H1 (cell line): ENCODE measurements around the gene FAM149A. TPM values are rescaled to one million over a fixed set of nuclear protein-coding genes. Genes with fewer than 3 reads are reported as not detected.

ENCODE experiments used
- CTCF ChIA-PET: fragments of 300-600 bp; sonication (Branson Sonifier 250); formaldehyde crosslinking; loops from one replicate; lab custom pipeline; 2021; ENCODE audit not compliant: partially characterized antibody; lab: Charles Lee
- POLR2A ChIA-PET: fragments of 300-600 bp; sonication (Branson Sonifier 250); formaldehyde crosslinking; loops from one replicate; lab custom pipeline; 2021; ENCODE audit warnings: inconsistent platforms; ENCODE audit not compliant: partially characterized antibody; lab: Charles Lee
- DNase-seq, 2 experiments: peaks; one replicate each; pipeline versions ENCODE4 v3.0.0 to v3.0.0-alpha.2; 2010 to 2022; ENCODE audit warnings: low spot score in 2 of 2, low read depth in 1 of 2, mixed read lengths in 1 of 2
- FAIRE-seq: peaks from 2 replicates; lab custom pipeline; 2011; peaks lifted over from hg19 to GRCh38; lab: Jason Lieb, UNC
- H2AFZ ChIP-seq: 2 replicates; pipeline ENCODE4 v1.8.1; 2012; ENCODE audit warnings: low read length, inconsistent platforms
- H2AK5ac ChIP-seq: 2 replicates; pipeline ENCODE4 v1.6.1; 2013; ENCODE audit warnings: low read depth, low read length
- H2BK120ac ChIP-seq: replicated peaks from 2 replicates; pipeline ENCODE3; 2013; ENCODE audit warnings: low read depth, low read length, inconsistent platforms
- H2BK12ac ChIP-seq: 2 replicates; pipeline ENCODE4 v1.6.1; 2013; ENCODE audit warnings: low read depth, low read length
- H2BK15ac ChIP-seq: 2 replicates; pipeline ENCODE4 v1.6.1; 2013; ENCODE audit warnings: low read length
- H2BK20ac ChIP-seq: 2 replicates; pipeline ENCODE4 v1.6.1; 2013; ENCODE audit warnings: low read length
- H2BK5ac ChIP-seq: 2 replicates; pipeline ENCODE4 v1.6.1; 2013; ENCODE audit warnings: low read depth, low read length
- H3K14ac ChIP-seq: 2 replicates; pipeline ENCODE4 v1.6.1; 2013; ENCODE audit warnings: inconsistent platforms; ENCODE audit not compliant: insufficient read length
- H3K18ac ChIP-seq: 2 replicates; pipeline ENCODE4 v1.6.1; 2013; ENCODE audit warnings: low read length; ENCODE audit errors: extremely low read depth
- H3K23ac ChIP-seq: 2 replicates; pipeline ENCODE4 v1.6.1; 2013; ENCODE audit warnings: inconsistent platforms; ENCODE audit not compliant: insufficient read length
- H3K23me2 ChIP-seq: 2 replicates; pipeline ENCODE4 v1.6.1; 2013; ENCODE audit warnings: low read depth, low read length
- H3K27ac ChIP-seq: 2 replicates; pipeline ENCODE4 v1.6.1; 2011; ENCODE audit warnings: low read depth, low read length, inconsistent platforms
- H3K27me3 ChIP-seq, 4 experiments: replicated peaks in 1 of 4; 1 replicate in 1 of 4; 2 replicates in 3 of 4; pipeline versions ENCODE4 v1.6.1 to v1.8.1; 2011 to 2013; ENCODE audit warnings: low read length in 3 of 4, mild to moderate bottlenecking in 3 of 4, inconsistent platforms in 2 of 4, mixed read lengths in 2 of 4, moderate library complexity in 1 of 4; ENCODE audit not compliant: control insufficient read depth in 3 of 4, insufficient read depth in 3 of 4; ENCODE audit errors: extremely low read depth in 1 of 4
- H3K36me3 ChIP-seq, 4 experiments: 2 replicates each; pipeline versions ENCODE4 v1.6.1 to v1.8.1; 2011 to 2013; ENCODE audit warnings: mild to moderate bottlenecking in 4 of 4, low read length in 3 of 4, moderate library complexity in 2 of 4, control low read depth in 1 of 4, inconsistent platforms in 1 of 4; ENCODE audit not compliant: insufficient read depth in 4 of 4, control insufficient read depth in 2 of 4
- H3K4ac ChIP-seq: replicated peaks from 2 replicates; pipeline ENCODE3; 2013; ENCODE audit warnings: low read length, low read depth, mixed read lengths, inconsistent platforms; ENCODE audit not compliant: insufficient read length
- H3K4me1 ChIP-seq, 4 experiments: replicated peaks in 1 of 4; 1 replicate in 1 of 4; 2 replicates in 3 of 4; pipeline versions ENCODE4 v1.6.1 to v1.8.1; 2011 to 2013; ENCODE audit warnings: low read length in 3 of 4, inconsistent platforms in 2 of 4, mixed read lengths in 1 of 4; ENCODE audit not compliant: insufficient read depth in 4 of 4, control insufficient read depth in 3 of 4
- H3K4me2 ChIP-seq, 2 experiments: 2 replicates each; pipeline versions ENCODE4 v1.6.1 to v1.8.1; 2011 to 2013; ENCODE audit warnings: low read depth in 2 of 2, low read length in 2 of 2, control low read depth in 1 of 2, inconsistent platforms in 1 of 2, mild to moderate bottlenecking in 1 of 2; ENCODE audit not compliant: insufficient read depth in 1 of 2
- H3K4me3 ChIP-seq, 4 experiments: fragments of 200-600, 300-600 bp in 1 of 4; sonication (generic), shearing (Covaris generic), sonication (Bioruptor Twin) in 1 of 4; 2 replicates each; pipeline versions ENCODE4 v1.5.1 to v1.8.1; 2011 to 2016; ENCODE audit warnings: low read length in 4 of 4, low read depth in 3 of 4, control low read depth in 2 of 4, inconsistent platforms in 2 of 4, mild to moderate bottlenecking in 2 of 4, mixed read lengths in 1 of 4, moderate library complexity in 1 of 4; ENCODE audit not compliant: insufficient read depth in 2 of 4; ENCODE audit errors: extremely low read depth in 1 of 4
- H3K56ac ChIP-seq: replicated peaks from 2 replicates; pipeline ENCODE3; 2013; ENCODE audit warnings: low read depth, mild to moderate bottlenecking, mixed read lengths, low read length, inconsistent platforms; ENCODE audit not compliant: insufficient read length
- H3K79me1 ChIP-seq: 2 replicates; pipeline ENCODE4 v1.6.1; 2013; ENCODE audit warnings: low read depth, low read length, control low read depth
- H3K79me2 ChIP-seq, 2 experiments: 2 replicates each; pipeline versions ENCODE4 v1.6.1 to v1.8.1; 2012 to 2013; ENCODE audit warnings: low read length in 2 of 2, mild to moderate bottlenecking in 2 of 2, inconsistent platforms in 1 of 2; ENCODE audit not compliant: insufficient read depth in 2 of 2, control insufficient read depth in 1 of 2
- H3K9ac ChIP-seq, 4 experiments: replicated peaks in 1 of 4; 1 replicate in 1 of 4; 2 replicates in 3 of 4; pipeline versions ENCODE4 v1.6.1 to v1.8.1; 2011 to 2013; ENCODE audit warnings: low read depth in 3 of 4, low read length in 3 of 4, control low read depth in 2 of 4, mild to moderate bottlenecking in 2 of 4, moderate library complexity in 2 of 4, inconsistent platforms in 1 of 4; ENCODE audit errors: extremely low read depth in 1 of 4
- H3K9me3 ChIP-seq, 2 experiments: 2 replicates each; pipeline versions ENCODE4 v1.6.1 to v1.8.1; 2012 to 2013; ENCODE audit warnings: mild to moderate bottlenecking in 2 of 2, moderate library complexity in 2 of 2, control low read depth in 1 of 2, inconsistent platforms in 1 of 2, low read depth in 1 of 2, low read length in 1 of 2, mixed read lengths in 1 of 2; ENCODE audit not compliant: insufficient read depth in 2 of 2
- H4K20me1 ChIP-seq, 2 experiments: replicated peaks in 1 of 2; 2 replicates each; pipeline versions ENCODE3 to v1.8.1; 2011 to 2013; ENCODE audit warnings: inconsistent platforms in 2 of 2, low read length in 2 of 2, mild to moderate bottlenecking in 1 of 2; ENCODE audit not compliant: insufficient read depth in 2 of 2, control insufficient read depth in 1 of 2
- H4K5ac ChIP-seq: 2 replicates; pipeline ENCODE4 v1.6.1; 2013; ENCODE audit warnings: low read length, low read depth, mixed read lengths, inconsistent platforms; ENCODE audit not compliant: insufficient read length
- H4K8ac ChIP-seq: 2 replicates; pipeline ENCODE4 v1.8.0; 2013; ENCODE audit warnings: mild to moderate bottlenecking, moderate library complexity, low read length, inconsistent platforms; ENCODE audit not compliant: insufficient read depth; ENCODE audit errors: extremely low read depth
- H4K91ac ChIP-seq: replicated peaks from 2 replicates; pipeline ENCODE3; 2013; ENCODE audit warnings: low read length, mixed read lengths, inconsistent platforms; ENCODE audit not compliant: insufficient read length
- WGBS, 2 experiments: shearing (Covaris generic) in 1 of 2; methylation state at CpG; one replicate each; pipeline versions ENCODE4 v1.1.6 to v1.1.7; 2013 to 2015; ENCODE audit warnings: low lambda C conversion rate in 2 of 2, mixed read lengths in 2 of 2, inconsistent platforms in 1 of 2, low coverage in 1 of 2, missing lambda C conversion rate in 1 of 2; ENCODE audit not compliant: insufficient replicate concordance in 2 of 2, insufficient coverage in 1 of 2, insufficient read length in 1 of 2; ENCODE audit errors: extremely low coverage in 1 of 2, missing lambda C conversion rate in 1 of 2; 5-methylcytosine and 5-hydroxymethylcytosine counted together
- polyA plus RNA-seq, 7 experiments: library from polyadenylated mRNA; depleted of rRNA in 3 of 7; stranded (reverse) in 5 of 7; unstranded in 2 of 7; fragments of >200 nt in 5 of 7; fragments of 200-250 nt in 2 of 7; gene quantifications; 1 replicate in 5 of 7; 2 replicates in 1 of 7; 4 replicates in 1 of 7; pipeline versions ENCODE4 v1.2.1 to v1.2.3, GENCODE V29; 2011 to 2013; ENCODE audit warnings: missing spikeins in 2 of 7, mixed read lengths in 2 of 7
- total RNA-seq: library from RNA; stranded (reverse); fragmentation: NEBNext Ultra II Directional; extraction: Animal tissue kit (Norgen Biotek cat#: 25700); gene quantifications from 2 replicates; pipeline ENCODE4 v1.2.1, GENCODE V29; 2021
- TF ChIP-seq, protein P1 (sequence below), 3 experiments: IDR thresholded peaks; 1 replicate in 2 of 3; 2 replicates in 1 of 3; pipeline versions ENCODE4 v1.5.1 to v1.6.1; 2011; ENCODE audit warnings: low read length in 3 of 3, mild to moderate bottlenecking in 3 of 3, inconsistent platforms in 2 of 3, low read depth in 1 of 3, moderate library complexity in 1 of 3; ENCODE audit not compliant: insufficient read depth in 1 of 3; ENCODE audit errors: control extremely low read depth in 1 of 3

The FAM149A gene
- total and polyA plus RNA-seq, 2 of the 8 experiments (the other 6 are each of a cell fraction or from before 2014, with no cell fraction given), result 6.1 to 8.5 TPM

GRCh38 chr4:186078981-186079638 is 25.4 kb upstream of the FAM149A start:
- H3K4ac ChIP-seq, result no peak overlapping the region
- TF ChIP-seq, protein P1, sequence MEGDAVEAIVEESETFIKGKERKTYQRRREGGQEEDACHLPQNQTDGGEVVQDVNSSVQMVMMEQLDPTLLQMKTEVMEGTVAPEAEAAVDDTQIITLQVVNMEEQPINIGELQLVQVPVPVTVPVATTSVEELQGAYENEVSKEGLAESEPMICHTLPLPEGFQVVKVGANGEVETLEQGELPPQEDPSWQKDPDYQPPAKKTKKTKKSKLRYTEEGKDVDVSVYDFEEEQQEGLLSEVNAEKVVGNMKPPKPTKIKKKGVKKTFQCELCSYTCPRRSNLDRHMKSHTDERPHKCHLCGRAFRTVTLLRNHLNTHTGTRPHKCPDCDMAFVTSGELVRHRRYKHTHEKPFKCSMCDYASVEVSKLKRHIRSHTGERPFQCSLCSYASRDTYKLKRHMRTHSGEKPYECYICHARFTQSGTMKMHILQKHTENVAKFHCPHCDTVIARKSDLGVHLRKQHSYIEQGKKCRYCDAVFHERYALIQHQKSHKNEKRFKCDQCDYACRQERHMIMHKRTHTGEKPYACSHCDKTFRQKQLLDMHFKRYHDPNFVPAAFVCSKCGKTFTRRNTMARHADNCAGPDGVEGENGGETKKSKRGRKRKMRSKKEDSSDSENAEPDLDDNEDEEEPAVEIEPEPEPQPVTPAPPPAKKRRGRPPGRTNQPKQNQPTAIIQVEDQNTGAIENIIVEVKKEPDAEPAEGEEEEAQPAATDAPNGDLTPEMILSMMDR (IDR thresholded peaks at IDR 0.05; ENCODE audit: control extremely low read depth in 1 of 3, insufficient read depth in 1 of 3, low read depth in 1 of 3, low read length in 3 of 3), result no peak

More at GRCh38 chr4:186078981-186079638, 25.4 kb upstream of the FAM149A start:
- no peaks in the 10 kb centered on the region for H3K27me3 ChIP-seq
- ChIA-PET CTCF (interaction anchor here (0.8 to 5.2 kb wide), 13 partner anchors 7 to 399 kb away, joined by 3 to 40 read pairs (median 5); partner anchors contain the start of gene TLR3), POLR2A (interaction anchor here (0.6 to 1.3 kb wide), 5 partner anchors 11 to 170 kb away, joined by 3 to 5 read pairs (median 3); partner anchors contain the start of gene TLR3)
- no peak overlapping the region for H3K14ac ChIP-seq
- no peak overlapping the region for H4K91ac ChIP-seq
- H4K8ac ChIP-seq, result no peak overlapping the region
- peak overlapping the region in 1 of 2 experiments; percentile 8; a peak in 1 of 4 replicates for H3K4me2 ChIP-seq
- no peaks in the 10 kb centered on the region for H3K79me2 ChIP-seq
- no peak overlapping the region for H3K23ac ChIP-seq
- peak overlapping the region; percentile 71; the same call in 1 of the 2 replicates for H2AFZ ChIP-seq
- H2BK15ac ChIP-seq, result no peak overlapping the region
- peaks cover 9 to 17% (median 13%) of the 10 kb centered on the region in 4 experiments for H3K4me1 ChIP-seq
- peak; percentile 58 for FAIRE-seq
- H3K4me3 ChIP-seq, result 0 out of 8 replicates have a peak overlapping the region, but pooled peaks of 1 of the 4 experiments have one; percentile 7
- 0 out of 2 replicates have a peak overlapping the region, but pooled peaks have one; percentile 94 for H2BK20ac ChIP-seq
- no peaks in the 10 kb centered on the region for H3K9me3 ChIP-seq
- H3K18ac ChIP-seq, result no peak overlapping the region
- DNase-seq, result no peak
- H2AK5ac ChIP-seq, result no peak overlapping the region
- no peak overlapping the region for H4K5ac ChIP-seq
- H2BK12ac ChIP-seq, result no peak overlapping the region
- no peak overlapping the region for H2BK5ac ChIP-seq
- no peaks in the 10 kb centered on the region for H3K36me3 ChIP-seq
- no peak overlapping the region for H2BK120ac ChIP-seq
- H3K79me1 ChIP-seq, result no peaks in the 10 kb centered on the region
- WGBS, 2 experiments, result 42% methylated on average over 11 of the region's 11 CpGs; no CpG with 5 or more reads in 1 of the 2 experiments
- no peak overlapping the region for H3K27ac ChIP-seq
- no peaks in the 10 kb centered on the region for H4K20me1 ChIP-seq
- H3K56ac ChIP-seq, result no peak overlapping the region
- no peak overlapping the region for H3K9ac ChIP-seq
- 0 out of 2 replicates have a peak, but pooled peaks cover 5% of the 10 kb centered on the region for H3K23me2 ChIP-seq
